Sciatic nerve (tissue), 2 donors: Measurements from ENCODE around the gene IL20RA. TPM values are rescaled to one million over a fixed set of nuclear protein-coding genes. Genes with fewer than 3 reads are reported as not detected.

ENCODE experiments used
- ATAC-seq: fragments of 200-7000 bp; cut with Tn5 transposase; one replicate; pipeline ENCODE4 v1.9.1; 2020; ENCODE audit warnings: mild to moderate bottlenecking, moderate library complexity
- DNase-seq: peaks from one replicate; pipeline ENCODE4 v3.0.0-alpha.2; 2020; ENCODE audit warnings: low spot score
- intact Hi-C: fragments of 100-400 bp; cut with DNase I; formaldehyde crosslinking; loops from one replicate; pipeline ENCODE4 v1.14.2; 2022
- total RNA-seq: library from RNA; stranded (reverse); fragmentation: NEBNext Ultra II Directional; extraction: Animal tissue kit (Norgen Biotek cat#: 25700); gene quantifications from one replicate; pipeline ENCODE4 v1.2.1, GENCODE V29; 2021
- donor health status: DM: no; HTN: no; CAD: no.
- donor health status: DM: no; HTN: no; CAD: no.

Gene IL20RA
- total RNA-seq, 1 donor from 2014 or later: 3.3 TPM

DNA sequence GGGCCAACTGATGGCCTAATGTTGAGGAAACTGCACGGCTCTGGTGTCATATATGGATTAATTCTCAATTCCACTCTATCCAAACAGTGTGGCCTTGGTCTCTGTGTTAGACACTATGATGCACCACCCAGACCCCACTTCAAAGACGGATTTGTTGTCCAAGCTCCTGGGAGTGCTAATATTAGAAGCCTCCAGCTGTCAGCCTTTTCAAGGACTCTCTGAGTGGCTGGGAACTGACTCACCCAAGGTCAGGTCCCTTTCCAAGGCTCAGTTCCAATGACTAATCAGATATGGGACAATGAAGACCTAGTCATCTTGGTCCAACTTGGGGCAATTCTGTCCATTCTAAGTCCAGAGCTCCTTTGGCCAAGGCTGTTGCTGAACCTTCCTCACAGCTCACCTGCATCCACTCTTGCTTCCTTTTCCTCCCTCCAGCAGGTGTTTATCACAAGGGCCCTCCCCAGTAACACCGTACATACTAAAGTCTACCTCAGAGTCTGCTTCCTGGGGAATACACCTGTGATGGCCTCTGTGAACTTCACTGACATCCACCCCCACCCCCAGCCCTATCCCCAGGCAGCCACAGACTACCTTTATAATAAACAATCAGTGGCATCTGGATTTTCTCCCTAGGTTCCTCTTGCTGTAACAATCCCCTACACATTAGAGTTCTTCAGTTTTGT is 7.2 kb upstream of the IL20RA start:
- intact Hi-C loops: no loop called here
- no peak for DNase-seq
- no peak for ATAC-seq

DNA sequence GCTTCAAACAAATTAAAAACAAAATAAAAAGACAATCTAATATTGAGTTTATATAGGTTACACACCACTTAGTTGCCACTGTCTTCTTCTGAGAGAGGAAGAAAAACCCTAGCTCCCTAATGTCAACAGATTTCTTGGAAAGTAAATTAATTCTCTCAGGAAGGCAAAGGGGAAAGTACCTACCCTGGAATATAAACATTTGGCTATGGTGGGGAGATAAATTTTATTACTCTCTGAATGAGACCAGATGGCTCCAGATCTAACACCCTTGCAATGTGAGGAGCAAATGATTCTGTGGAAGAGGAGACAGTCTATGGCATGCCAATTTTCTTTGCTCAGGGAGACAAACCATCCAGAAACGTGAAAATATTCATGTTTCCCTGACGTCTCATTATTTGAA is 4.3 kb upstream of the IL20RA start:
- DNase-seq (no peak), ATAC-seq (no peak)
- intact Hi-C loops: no loop called here

DNA sequence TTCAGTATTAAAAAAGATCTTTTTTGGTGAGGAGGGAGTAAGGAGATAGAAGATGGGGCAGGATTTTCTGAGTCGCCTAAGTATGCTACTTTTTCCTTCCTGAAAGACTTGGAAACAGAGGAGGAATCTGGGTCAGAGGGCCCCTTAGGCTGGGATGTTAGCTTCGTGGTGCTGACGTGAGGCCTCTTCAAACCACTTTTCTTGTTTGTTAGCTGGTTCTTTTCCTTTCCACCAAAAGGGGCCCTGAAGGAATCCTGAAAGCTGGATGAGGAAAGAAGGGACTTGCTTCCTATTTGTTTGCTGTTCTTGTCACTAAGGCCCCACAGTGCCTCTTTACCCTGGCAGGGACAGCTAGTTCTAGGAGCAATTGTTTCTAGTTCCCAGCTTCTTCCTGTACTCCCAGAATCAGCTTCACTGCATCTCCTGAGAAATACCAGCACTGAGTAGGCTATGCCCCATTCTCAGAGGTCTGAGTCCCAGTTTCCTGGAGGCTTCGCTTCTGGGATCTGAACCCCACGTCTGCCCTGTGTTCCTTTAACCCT is 2.2 kb upstream of the IL20RA start:
- ATAC-seq (no peak), DNase-seq (no peak)
- intact Hi-C loops: no loop called here

DNA sequence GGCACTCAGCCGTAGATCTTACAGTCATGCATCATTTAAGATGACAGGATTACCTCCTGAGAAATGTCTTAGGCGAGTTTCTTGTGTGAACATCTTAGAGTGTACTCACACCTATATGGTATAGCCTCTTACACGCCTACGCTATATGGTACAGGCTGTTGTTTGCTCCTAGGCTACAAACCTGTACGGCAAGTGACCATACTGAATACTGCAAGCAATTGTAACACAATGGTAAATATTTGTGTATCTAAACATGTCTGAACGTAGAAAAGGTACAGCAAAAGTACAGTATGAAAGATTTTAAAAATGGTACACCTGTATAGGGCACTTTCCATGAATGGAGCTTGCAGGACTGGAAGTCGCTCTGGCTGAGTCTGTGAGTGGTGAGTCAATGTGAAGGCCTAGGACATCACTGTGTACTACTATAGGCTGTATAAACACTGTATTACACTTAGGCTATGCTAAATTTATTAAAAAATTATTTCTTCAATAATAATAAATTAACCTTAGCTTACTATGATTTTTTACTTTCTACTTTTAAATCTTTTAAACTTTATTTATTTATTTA is 541 bp upstream of the IL20RA start:
- intact Hi-C loops: no loop called here
- no peak for ATAC-seq
- no peak for DNase-seq

DNA sequence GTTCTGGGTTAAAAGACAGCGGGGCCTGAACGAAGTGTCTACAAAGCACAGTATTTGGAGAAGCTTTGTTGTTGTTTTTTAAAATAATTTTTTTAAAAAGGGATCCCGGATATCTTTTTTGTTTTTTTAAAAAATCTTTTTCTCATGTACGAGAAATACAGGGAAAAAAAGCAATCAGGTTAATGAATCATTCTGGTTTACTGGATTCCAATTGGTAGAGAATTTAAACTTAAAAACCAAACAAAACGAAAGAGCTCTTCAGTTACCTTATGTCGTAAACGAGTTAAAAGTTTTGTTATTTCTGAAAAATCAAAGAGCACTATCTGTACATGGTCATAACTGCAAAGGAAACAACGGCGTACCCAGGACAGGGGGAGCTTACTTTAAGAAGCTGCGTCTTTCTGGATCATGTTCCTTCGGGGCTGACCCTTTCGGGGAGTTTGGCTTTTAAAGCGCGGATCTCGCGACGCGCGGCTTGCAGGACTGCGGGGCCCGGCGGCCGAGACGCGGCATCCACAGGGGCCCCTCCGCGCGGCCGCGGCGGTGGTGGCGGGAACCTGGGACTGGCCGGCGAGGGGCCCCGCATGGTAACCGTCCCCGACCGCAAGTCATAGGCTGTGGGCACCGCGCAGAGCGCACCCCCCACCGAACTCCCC is 927 bp downstream of the IL20RA start:
- intact Hi-C loops: no loop called here

DNA sequence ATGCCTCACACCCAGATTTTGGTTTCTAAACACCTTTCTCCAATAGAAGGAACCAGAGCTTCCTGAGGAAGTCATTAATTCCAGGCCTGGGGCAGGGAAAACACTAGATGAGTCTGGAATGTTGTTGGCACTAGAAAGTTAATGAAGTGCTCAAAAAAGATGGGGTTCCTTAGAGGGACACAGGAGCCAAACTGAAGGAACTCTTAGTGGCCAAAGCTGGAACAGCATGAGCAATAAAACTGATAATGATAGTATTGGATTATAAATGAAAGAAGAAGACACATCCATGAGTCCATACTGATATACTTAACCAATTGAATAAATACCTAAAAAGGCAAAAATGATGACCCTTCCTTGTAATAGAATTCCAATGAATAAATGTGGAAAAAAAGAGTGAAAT is 4.4 kb downstream of the IL20RA start:
- ATAC-seq (no peak), DNase-seq (no peak)
- intact Hi-C loops: no loop called here

More for the DNA sequence above, 927 bp downstream of the IL20RA start:
- DNase-seq (peak; percentile 55), ATAC-seq (peak; percentile 77)

DNA sequence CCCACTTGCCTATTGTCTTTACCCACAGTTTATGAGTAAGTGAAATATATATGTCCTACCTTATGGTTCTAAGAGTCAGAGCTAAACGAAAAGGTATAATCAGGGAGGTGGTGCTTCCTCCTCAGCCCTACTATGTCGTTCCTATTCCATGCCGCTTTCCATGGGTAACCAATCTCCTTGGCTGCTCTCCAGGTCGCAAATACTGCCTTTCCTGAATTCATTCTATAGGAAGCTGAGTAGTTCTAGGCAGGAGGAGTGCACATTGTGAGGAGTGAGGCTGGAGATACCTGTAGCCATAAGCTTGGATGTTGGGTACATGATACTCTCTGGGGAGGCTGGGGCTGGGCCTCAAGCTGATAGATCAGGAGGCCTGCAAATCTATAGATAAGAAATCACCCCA is 5.8 kb downstream of the IL20RA start:
- ATAC-seq: no peak
- intact Hi-C loops: no loop called here
- DNase-seq: no peak

DNA sequence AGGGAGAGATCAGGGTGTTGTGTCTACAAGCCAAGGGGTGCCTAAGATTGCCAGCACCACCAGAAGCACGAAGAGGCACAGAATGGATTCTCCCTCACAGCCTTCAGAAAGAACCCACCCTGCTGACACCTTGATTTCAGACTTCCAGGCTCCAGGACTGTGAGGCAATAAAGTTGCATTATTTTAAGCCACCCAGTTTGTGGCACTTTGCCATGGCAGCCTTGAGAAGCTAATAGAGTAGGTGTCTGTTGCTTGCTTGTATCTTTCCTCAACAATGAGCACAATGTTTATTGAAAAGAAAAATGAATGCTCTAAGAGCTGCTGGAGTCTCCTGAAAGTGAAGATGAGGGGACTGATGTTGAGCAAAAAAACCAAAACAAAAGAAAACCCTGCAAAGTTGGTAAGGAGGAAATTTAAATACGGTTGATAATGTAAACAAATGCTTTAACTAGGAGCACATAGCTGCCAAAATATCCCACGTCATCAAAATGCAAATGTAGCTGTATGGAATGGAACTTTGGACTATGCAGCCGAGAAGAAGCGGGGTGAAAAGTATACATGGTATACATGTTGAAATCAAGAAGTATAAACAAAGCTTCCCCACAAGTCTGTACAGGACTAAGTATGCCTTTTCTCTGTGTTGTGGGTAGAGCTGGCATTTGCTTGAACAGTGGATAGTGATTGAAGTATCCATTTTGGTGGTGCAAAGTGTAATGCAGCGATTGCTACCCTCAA is 8.0 kb downstream of the IL20RA start:
- intact Hi-C loops: no loop called here
- ATAC-seq (no peak), DNase-seq (no peak)

DNA sequence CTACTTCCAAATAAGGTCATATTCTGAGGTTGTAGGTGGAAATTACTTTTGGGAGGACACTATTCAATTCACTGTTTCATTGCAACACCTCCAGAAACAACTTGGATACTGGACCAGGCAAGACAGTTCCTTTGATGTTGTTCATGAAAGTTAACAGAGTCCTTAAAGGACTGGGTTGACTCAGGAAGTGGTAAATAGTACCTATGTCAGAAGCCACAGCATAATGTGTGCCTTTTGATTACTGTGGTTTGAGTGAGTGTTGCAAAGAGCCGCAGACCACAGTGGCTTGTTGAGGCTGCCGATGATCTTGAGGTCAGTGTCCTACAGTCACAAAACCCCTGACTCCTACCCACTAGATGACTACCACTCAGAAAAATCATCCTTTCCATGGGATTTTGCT is 10.9 kb downstream of the IL20RA start:
- intact Hi-C loops: no loop called here
- ATAC-seq: no peak
- DNase-seq: no peak

DNA sequence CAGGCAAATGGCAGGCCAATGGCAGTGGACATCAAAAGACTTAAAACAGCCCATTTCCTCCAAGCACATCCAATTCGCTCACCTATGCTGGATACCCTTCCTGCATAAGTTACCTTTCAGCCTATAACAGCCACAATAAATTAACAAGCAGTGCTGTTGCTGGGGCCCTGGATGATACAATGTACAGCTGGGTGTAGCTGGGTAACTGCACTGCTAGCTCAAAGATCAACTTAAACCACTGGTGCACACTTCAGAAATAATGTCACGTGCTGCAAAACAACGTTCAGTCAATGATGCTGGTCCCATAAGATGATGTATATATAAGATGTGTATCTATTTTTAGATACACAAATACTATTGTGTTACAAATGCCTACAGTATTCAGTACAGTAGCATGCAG is 13.6 kb downstream of the IL20RA start:
- intact Hi-C loops: no loop called here
- DNase-seq (no peak), ATAC-seq (no peak)

DNA sequence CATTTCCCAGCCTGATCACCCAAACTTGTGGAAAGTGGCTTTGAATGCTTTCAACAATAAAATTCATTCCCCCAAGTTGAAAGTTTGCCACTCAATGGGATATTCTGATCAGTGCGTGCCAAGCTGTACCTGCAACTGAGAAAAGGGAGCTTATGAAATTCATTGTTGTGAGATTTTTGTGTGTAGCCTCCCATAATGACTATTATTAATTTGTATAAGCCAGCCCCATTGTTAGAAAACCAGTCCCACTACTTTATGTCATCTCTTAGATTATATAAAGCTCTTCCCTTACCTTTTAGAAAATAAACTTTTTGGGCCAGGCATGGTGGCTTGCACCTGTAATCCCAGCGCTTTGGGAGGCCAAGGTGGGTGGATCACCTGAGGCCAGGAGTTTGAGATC is 15.9 kb downstream of the IL20RA start:
- ATAC-seq: no peak
- no peak for DNase-seq
- intact Hi-C loops: no loop called here

DNA sequence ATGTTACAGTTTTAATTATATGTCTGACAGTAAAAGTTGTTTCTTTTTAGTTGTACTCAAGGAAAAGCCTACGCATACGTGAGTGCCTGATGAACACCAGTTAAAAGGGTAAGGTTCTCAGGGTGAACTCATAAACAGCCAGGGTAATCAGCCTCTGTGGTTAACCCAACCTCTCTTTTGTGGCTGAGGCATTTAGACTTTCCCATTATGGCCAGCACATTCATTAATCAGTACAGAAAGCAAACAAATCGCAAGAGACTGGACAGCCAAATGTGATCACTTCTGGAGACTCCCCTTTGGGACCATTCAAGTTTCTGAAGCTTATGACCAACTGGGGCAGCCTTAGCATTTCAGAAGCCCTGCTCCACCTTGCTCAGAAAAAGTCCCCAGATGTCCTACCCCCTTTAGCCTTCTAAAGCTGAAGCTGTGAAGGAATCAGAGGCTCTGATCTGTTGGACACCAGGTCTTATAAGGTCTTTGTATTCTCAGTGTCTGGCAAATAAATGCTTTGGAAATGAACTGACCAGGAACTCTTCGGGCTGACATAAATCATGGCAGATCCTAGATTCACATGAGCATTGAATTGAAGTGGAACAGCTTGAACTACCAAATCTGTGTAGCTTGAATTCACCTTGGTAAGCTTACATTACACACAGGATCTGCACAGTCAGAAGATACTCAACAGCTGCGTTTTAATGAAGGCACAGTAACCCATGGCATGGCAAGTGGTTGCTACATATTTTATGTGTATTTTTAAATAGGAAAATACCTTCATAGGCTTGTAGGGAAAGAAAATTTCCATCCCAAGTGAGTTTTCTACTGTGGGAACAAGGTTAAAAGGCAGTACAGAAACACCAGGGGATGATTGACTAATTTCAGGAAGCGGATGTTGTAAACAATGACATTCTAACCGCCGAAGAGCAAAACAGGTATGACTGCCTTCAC is 18.7 kb downstream of the IL20RA start:
- intact Hi-C loops: no loop called here
- DNase-seq (no peak), ATAC-seq (no peak)

DNA sequence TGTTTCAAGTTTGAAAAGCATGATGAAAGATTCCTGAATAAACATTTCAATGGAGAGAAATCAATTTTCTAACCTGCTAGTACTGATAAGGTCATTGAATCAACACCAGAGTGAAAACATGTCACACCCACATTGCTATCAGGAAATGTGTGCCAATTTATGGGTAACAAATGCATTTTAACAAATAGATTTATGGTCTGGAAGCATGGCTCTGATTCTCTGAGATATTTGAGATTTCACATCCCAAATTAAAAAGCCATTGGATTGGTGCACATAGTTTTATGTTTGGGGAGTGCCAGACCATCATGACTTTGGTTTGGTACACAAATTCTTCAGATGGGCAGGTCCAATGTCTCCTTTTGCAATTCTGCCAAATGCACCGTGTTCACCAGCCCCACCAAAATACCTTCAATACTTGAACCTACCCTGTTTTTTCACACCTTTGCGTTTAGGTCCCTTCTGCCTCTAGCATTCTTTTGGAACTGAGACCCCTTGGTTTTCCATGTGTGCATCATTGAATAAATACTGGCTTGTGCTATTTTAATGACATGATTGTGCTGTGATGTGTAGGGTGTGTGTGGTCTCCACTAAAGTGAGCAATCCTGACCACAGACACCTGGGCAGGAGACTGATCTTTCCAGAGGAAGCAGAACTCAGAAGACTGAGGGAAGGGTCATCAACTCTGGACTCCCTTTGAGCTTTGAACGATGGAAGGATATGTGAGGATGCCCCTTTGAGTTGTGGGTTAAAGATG is 20.4 kb downstream of the IL20RA start:
- no peak for ATAC-seq
- DNase-seq: no peak
- intact Hi-C loops: no loop called here

DNA sequence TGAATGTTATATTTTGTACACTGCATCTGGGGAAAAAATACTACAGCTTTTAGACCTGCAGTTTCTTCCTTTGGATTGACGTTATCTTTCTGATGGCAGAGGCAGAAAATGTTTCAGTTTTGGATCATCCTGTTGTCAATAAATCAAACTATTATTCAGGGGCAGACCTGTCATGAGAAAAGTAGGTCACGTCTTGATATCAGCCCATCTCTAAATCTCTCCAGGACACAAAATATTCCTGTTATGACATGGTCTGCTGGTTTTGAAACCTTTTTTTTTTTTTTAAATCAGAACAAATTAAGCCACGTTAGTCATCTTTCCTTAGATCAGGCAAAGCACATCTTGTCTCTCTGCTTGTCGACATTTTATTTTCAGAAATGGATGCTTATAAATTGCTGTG is 24.0 kb downstream of the IL20RA start:
- DNase-seq: no peak
- ATAC-seq: no peak
- intact Hi-C loops: no loop called here

DNA sequence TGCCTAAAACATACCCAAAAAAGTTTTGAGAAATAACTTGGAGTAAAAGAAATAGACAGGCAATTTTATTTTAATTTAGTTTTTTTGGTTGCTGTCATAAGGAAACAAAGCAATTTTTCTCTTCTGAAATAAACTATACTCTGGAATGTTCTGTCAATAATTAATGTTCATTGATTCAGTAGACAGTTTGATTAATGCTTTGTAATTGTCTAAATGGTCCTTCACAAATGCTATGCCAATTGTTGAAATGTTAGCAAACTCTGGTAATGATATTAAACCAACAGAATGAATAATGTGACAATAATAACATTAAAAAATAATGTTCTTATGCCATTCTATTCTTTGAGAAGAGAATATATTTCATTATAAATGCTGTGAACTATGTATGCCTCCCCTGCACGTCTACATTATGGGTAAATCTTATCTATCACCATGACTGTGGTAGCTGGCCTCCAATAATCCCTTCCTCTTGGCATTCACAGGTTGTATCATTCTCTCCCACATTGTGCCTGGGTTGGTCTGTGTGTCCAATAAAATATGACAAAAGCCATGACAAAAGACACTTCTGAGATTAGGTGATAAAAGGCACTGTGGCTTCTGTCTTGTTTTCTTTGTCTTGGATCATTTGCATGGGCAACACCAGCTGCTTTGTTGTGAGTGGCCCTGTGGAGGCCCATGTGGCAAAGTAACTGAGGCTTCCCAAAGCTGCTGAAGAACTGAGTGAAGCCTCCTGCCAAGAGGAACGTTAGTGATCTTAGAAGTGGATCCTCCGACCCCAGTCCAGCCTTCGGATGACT is 25.1 kb downstream of the IL20RA start:
- ATAC-seq (no peak), DNase-seq (no peak)
- intact Hi-C loops: no loop called here

DNA sequence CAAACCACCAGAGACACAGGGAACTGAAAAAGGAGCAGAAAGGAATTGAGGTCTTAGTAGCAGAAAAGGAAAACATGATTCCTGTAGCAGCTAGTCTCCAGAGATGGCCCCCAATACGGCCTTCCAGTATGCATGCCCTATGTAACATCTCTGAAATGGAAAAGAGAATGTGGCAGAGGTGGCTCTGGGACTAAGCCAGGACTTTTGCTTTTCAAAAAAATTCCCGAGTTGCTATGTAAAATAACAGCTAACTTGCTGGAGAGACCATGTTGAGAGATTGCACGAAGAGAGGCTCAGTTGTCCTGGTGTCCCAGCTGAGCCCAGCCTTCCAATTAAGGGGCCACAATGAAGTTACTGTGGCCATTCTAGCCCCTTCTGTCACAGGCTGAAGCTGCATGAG is 27.7 kb downstream of the IL20RA start:
- DNase-seq: no peak
- intact Hi-C loops: no loop called here
- no peak for ATAC-seq

DNA sequence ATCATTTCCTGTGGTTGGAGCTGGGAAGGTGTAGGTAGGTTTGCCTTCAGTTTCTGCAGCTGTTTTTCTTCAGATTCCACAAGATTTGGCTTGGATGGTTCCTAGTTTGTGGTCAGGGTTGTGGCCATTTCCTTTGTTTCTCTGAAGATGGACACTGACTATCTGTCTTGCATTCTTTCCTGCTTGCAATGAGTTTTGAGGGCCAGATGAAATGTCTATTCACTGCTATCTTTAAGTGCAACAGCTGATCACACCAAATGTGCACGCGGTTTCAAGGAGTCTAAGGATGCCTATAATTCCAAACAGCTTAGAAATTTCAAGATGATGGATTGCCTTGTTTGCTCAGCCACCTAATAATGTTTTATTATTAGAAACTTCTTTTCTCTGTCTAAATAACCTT is 28.4 kb downstream of the IL20RA start:
- intact Hi-C loops: no loop called here
- ATAC-seq: no peak
- no peak for DNase-seq
